Lower lobe of right lung (tissue), 2 donors: Measurements from ENCODE around the gene C12orf42. TPM values are rescaled to one million over a fixed set of nuclear protein-coding genes. Genes with fewer than 3 reads are reported as not detected.

Source experiments
- ATAC-seq, 2 donors: fragments of 200-7000 bp; cut with Tn5 transposase; one replicate each; pipeline ENCODE4 v1.9.1; 2020 to 2022; ENCODE audit warnings: mild to moderate bottlenecking in 2 of 2, moderate library complexity in 2 of 2
- DNase-seq: peaks from one replicate; pipeline ENCODE4 v3.0.0-alpha.2; 2020
- H3K27ac ChIP-seq: fragments of 200-600 bp; one replicate; pipeline ENCODE4 v1.8.0; 2022
- H3K27me3 ChIP-seq: fragments of 200-600 bp; one replicate; pipeline ENCODE4 v1.8.0; 2022; ENCODE audit warnings: low read depth
- H3K36me3 ChIP-seq: fragments of 200-600 bp; one replicate; pipeline ENCODE4 v1.8.0; 2022; ENCODE audit warnings: mild to moderate bottlenecking
- H3K4me1 ChIP-seq: fragments of 200-600 bp; one replicate; pipeline ENCODE4 v1.8.0; 2022
- H3K4me3 ChIP-seq: fragments of 200-600 bp; one replicate; pipeline ENCODE4 v1.8.0; 2022; ENCODE audit warnings: mild to moderate bottlenecking
- H3K9me3 ChIP-seq: fragments of 200-600 bp; one replicate; pipeline ENCODE4 v1.8.0; 2022
- CTCF ChIP-seq: fragments of 200-600 bp; IDR thresholded peaks from one replicate; pipeline ENCODE4 v1.8.0; 2022; ENCODE audit warnings: antibody characterized with exemption, mild to moderate bottlenecking
- intact Hi-C: fragments of 100-400 bp; cut with DNase I; formaldehyde crosslinking; loops from one replicate; pipeline ENCODE4 v1.11.0; 2022
- long read RNA-seq: library from polyadenylated mRNA; unstranded; transcript quantifications from one replicate; pipeline ENCODE4 v2.0.0, GENCODE V29; 2021
- total RNA-seq: library from RNA; stranded (reverse); fragmentation: NEBNext Ultra II Directional; extraction: Animal tissue kit (Norgen Biotek cat#: 25700); gene quantifications from one replicate; pipeline ENCODE4 v1.2.1, GENCODE V29; 2021
- donor health status: DM: no; HTN: yes; CAD: no; lungs with severe emphysema.

Gene C12orf42
- total RNA-seq: not detected
- long read RNA-seq: 0 reads

GRCh38 chr12:103495469-103496456, at the start of gene C12orf42:
C12orf42 (minus strand) TSS chr12:103495968; CDS start chr12:103478426, 17,542 bp downstream.
- ATAC-seq: peak; percentile 58 to 77

GRCh38 chr12:103542078-103542477, 46.3 kb upstream of the C12orf42 start:
- Histone ChIP-seq H3K36me3 (no peaks in the 10 kb centered on the region), H3K4me3 (no peak overlapping the region), H3K27me3 (no peaks in the 10 kb centered on the region), H3K4me1 (no peaks in the 10 kb centered on the region), H3K27ac (no peak overlapping the region), H3K9me3 (no peaks in the 10 kb centered on the region)
- DNase-seq: no peak
- no peak for TF ChIP-seq CTCF
- no peak for ATAC-seq
- intact Hi-C loops: loop anchor here (10.0 kb wide), 1 partner anchor 597 kb away; no protein-coding TSS in a partner anchor

More at GRCh38 chr12:103495469-103496456, at the start of gene C12orf42:
- H3K9me3 ChIP-seq: no peaks in the 10 kb centered on the region
- H3K4me1 ChIP-seq: peaks cover 12% of the 10 kb centered on the region
- DNase-seq: peak; percentile 43
- H3K36me3 ChIP-seq: no peaks in the 10 kb centered on the region
- peak; percentile 31 for TF ChIP-seq CTCF
- H3K27ac ChIP-seq: no peak within 1 kb of the TSS
- peaks cover 34% of the 10 kb centered on the region for H3K27me3 ChIP-seq
- H3K4me3 ChIP-seq: peak within 1 kb of the TSS; percentile 43
- intact Hi-C loops: no loop called here

- no peak overlapping the region for H3K4me3 ChIP-seq
- intact Hi-C loops: loop anchor here (10.0 kb wide), 1 partner anchor 596 kb away; no protein-coding TSS in a partner anchor
- H3K4me1 ChIP-seq: no peaks in the 10 kb centered on the region
- H3K27ac ChIP-seq: no peak overlapping the region
- no peaks in the 10 kb centered on the region for H3K27me3 ChIP-seq
- H3K36me3 ChIP-seq: no peaks in the 10 kb centered on the region
- no peak for TF ChIP-seq CTCF
- DNase-seq: no peak
- H3K9me3 ChIP-seq: no peaks in the 10 kb centered on the region
- no peak for ATAC-seq
Measured at GRCh38 chr12:103540319-103540718, 44.6 kb upstream of the C12orf42 start.

DNA sequence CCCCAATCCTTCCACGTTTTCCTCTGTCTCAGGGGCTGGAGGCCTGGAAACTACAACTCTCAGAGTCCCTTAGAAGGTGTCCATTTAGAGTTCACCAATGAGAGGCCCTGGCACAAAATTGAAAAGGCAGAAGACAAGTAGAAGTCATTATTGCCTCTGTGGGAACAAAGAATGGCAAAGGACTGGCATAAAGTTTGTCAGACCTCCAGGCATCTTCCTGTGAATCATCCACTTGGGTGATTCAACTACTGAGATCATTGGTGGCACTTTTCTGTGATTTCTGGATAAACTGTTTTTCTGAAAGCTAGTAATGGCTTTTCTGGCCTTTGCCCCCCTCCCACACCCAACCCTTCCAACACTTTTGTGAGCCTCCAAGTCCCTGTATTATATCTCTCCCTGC, 42.6 kb upstream of the C12orf42 start:
- no peaks in the 10 kb centered on the region for H3K27me3 ChIP-seq
- no peak overlapping the region for H3K27ac ChIP-seq
- intact Hi-C loops: no loop called here
- ATAC-seq: no peak
- no peak for TF ChIP-seq CTCF
- DNase-seq: no peak
- H3K36me3 ChIP-seq: no peaks in the 10 kb centered on the region
- H3K4me3 ChIP-seq: no peak overlapping the region
- no peaks in the 10 kb centered on the region for H3K4me1 ChIP-seq
- no peaks in the 10 kb centered on the region for H3K9me3 ChIP-seq

DNA sequence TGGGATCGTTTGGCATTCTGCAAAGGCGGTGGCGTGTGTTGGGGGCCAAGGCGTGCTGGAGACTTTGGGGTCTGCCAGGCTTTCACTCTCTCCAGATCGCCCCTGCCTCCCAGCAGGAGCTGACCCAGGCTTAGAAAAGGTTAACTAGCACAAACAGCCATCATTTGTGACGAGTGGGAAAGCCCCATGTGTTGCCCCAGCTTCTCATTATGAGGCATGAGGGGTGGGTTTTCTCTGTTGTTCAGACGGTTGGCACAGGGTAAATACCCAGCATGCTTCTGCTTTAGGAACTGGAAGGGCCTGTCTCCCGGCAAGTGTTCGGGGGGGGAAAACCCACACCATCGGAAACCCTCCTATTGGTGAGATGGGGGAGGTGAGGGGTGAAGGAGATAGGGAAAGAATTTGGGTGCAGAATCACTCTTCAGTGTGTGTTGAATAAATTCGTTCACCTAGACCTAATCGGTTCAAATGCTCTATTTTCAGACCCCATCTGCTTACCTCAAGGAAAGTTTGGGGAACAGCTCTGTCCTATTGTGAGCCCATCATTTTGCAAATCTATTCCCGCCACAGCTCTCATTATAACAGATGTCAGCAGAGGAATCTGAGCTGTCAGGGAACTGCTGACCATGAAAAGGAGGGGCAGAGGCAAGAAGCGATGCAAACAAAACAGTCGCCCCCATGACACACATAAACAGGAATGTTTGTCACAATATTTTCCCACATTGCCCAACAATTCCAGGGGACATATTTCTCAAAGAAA, 34.7 kb upstream of the C12orf42 start:
- ATAC-seq (no peak), DNase-seq (no peak)
- Histone ChIP-seq H3K4me3 (no peak overlapping the region), H3K9me3 (no peaks in the 10 kb centered on the region), H3K27me3 (no peaks in the 10 kb centered on the region), H3K27ac (no peak overlapping the region), H3K4me1 (no peaks in the 10 kb centered on the region), H3K36me3 (no peaks in the 10 kb centered on the region)
- intact Hi-C loops: no loop called here
- TF ChIP-seq CTCF: no peak
